Chondrocyte (in vitro differentiated cells): Measurements from ENCODE around the gene BLM. TPM values are rescaled to one million over a fixed set of nuclear protein-coding genes. Genes with fewer than 3 reads are reported as not detected.

Source experiments
- DNase-seq: peaks from one replicate; pipeline ENCODE4 v3.0.0; 2021; ENCODE audit warnings: mixed read lengths, low spot score
- H3K27ac Mint-ChIP-seq: one replicate; pipeline ENCODE4 v1.8.0; 2021; ENCODE audit warnings: mild to moderate bottlenecking, moderate library complexity, mixed read lengths; ENCODE audit not compliant: unreplicated experiment
- H3K27me3 Mint-ChIP-seq: 2 replicates; pipeline ENCODE4 v1.8.0; 2021; ENCODE audit warnings: low read depth, mixed read lengths
- H3K36me3 Mint-ChIP-seq: 2 replicates; pipeline ENCODE4 v1.8.0; 2021; ENCODE audit warnings: low read depth, mixed read lengths
- H3K4me1 Mint-ChIP-seq: 2 replicates; pipeline ENCODE4 v1.8.0; 2021; ENCODE audit warnings: low read depth, mild to moderate bottlenecking, mixed read lengths
- H3K4me3 Mint-ChIP-seq: one replicate; pipeline ENCODE4 v1.8.0; 2021; ENCODE audit warnings: mild to moderate bottlenecking, moderate library complexity, mixed read lengths; ENCODE audit not compliant: unreplicated experiment
- H3K9me3 Mint-ChIP-seq: 2 replicates; pipeline ENCODE4 v1.8.0; 2021; ENCODE audit warnings: low read depth, mixed read lengths
- CTCF ChIP-seq: fragments of 200-600 bp; sonication (generic); IDR thresholded peaks from 2 replicates; pipeline ENCODE4 v1.5.0; 2021; ENCODE audit warnings: antibody characterized with exemption, mild to moderate bottlenecking, moderate library complexity
- total RNA-seq: library from RNA; stranded (reverse); gene quantifications from 3 replicates; pipeline ENCODE4 v1.2.1, GENCODE V29; 2021

BLM gene
- total RNA-seq, 1 donor from 2014 or later = 3.5 TPM

GRCh38 chr15:90703455-90703854 is 13.7 kb upstream of the BLM start:
- Mint-ChIP-seq H3K9me3 (peaks cover 6% of the 10 kb centered on the region), H3K36me3 (no peaks in the 10 kb centered on the region), H3K27me3 (no peaks in the 10 kb centered on the region), H3K4me3 (no peak overlapping the region), H3K4me1 (peaks cover 17% of the 10 kb centered on the region), H3K27ac (no peak overlapping the region)
- DNase-seq = no peak
- no peak for TF ChIP-seq CTCF

DNA sequence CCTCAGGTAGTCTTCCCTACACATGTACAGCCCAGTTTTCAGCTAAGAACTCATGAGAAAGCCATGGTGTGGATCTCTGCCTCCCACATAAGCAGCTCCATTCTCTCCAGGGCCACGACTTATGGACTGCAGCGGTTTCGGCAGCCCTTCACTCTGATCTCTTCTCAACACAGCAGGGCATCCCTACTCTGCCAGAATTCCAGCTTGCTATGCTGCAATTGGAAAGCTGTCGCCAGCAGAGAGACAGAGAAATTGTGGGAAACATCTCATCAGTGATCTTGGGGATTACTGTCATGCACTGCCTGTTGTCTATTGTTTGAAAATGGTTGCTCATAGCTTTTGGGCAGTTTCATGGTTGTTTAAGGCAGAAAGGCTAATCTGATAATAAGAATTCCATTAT is 11.9 kb upstream of the BLM start:
- Mint-ChIP-seq H3K27ac (no peak overlapping the region), H3K27me3 (no peaks in the 10 kb centered on the region), H3K36me3 (no peaks in the 10 kb centered on the region), H3K4me3 (no peak overlapping the region), H3K9me3 (peaks cover 6% of the 10 kb centered on the region), H3K4me1 (peaks cover 17% of the 10 kb centered on the region)
- TF ChIP-seq CTCF = no peak
- no peak for DNase-seq

DNA sequence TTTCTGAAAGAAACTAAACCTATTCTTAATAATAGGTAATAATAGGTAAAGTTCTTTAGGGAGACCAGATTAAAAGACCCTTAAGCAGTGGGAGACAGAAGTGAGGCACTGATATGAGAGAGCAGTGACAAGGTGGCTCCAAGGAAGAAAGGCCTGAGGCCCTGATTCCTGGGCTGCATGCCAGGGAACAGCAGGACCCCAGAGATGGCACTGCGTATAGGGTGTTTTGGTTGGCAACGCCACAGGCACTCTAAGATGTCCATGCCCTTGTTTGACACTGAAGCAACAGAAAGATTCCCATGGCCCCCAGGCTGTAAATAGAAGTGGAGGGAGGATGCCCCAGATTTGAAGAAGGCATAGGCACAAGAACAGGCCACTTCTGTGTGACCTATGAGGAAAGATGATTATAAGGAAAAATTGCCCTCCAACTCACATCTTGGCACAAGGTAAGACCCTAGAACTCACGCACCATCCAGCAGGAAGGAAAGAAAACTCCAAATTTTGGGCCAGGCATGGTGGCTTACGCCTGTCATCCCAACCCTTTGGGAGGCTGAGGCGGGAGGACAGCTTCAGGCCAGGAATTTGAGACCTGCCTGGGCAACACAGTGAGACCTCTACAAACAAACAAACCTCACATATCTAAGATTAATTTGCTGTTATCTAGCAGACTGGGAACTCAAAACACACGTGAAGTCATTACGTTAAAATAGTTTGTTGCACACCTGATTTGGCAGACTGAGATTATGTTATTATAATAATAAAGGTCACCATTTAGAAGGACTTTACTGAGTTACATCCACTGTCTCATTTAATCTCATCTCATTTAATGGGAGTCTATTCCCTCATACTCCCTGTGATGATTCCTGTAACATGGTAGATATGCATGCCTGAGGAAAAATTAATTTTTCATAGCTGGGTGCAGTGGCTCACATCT is 10.5 kb upstream of the BLM start:
- no peak for DNase-seq
- Mint-ChIP-seq H3K4me1 (peaks cover 17% of the 10 kb centered on the region), H3K36me3 (no peaks in the 10 kb centered on the region), H3K27me3 (no peaks in the 10 kb centered on the region), H3K9me3 (peaks cover 6% of the 10 kb centered on the region), H3K4me3 (no peak overlapping the region), H3K27ac (peak overlapping the region; percentile 53)
- TF ChIP-seq CTCF = no peak

- Mint-ChIP-seq H3K27ac (no peak overlapping the region), H3K36me3 (no peaks in the 10 kb centered on the region), H3K4me1 (peaks cover 17% of the 10 kb centered on the region), H3K4me3 (no peak overlapping the region), H3K27me3 (no peaks in the 10 kb centered on the region), H3K9me3 (peaks cover 6% of the 10 kb centered on the region)
- no peak for DNase-seq
- TF ChIP-seq CTCF = no peak
Measured at GRCh38 chr15:90707489-90707888, 9.7 kb upstream of the BLM start.

DNA sequence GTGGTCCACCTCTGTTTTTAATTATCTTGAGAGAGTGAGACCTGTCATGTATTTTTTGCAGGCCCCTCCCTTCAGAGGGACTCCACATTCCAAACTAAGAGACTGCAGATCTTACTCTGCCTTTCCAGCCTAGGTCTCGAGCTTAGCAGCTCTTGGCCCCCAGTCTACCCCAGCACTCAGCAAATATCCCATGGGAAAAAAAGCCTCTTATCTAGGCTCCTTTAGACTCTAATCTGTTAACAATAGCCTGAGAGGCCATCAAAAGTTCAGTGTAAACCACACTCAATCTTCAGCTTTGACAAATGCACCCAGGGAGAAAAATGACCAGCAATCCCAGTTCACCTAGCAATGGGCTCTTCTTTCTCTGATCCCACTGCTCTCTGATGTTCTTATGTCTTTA is 8.6 kb upstream of the BLM start:
- H3K4me3 Mint-ChIP-seq = no peak overlapping the region
- peaks cover 17% of the 10 kb centered on the region for H3K4me1 Mint-ChIP-seq
- TF ChIP-seq CTCF = no peak
- no peaks in the 10 kb centered on the region for H3K27me3 Mint-ChIP-seq
- H3K9me3 Mint-ChIP-seq = peaks cover under 1% of the 10 kb centered on the region
- H3K27ac Mint-ChIP-seq = no peak overlapping the region
- peaks cover 4% of the 10 kb centered on the region for H3K36me3 Mint-ChIP-seq
- no peak for DNase-seq
